HCT116 (cell line): ENCODE measurements around the gene EEPD1. TPM values are rescaled to one million over a fixed set of nuclear protein-coding genes. Genes with fewer than 3 reads are reported as not detected.

ENCODE experiments used
- ATAC-seq: fragments of 200-7000 bp; cut with Tn5 transposase; 2 replicates; pipeline ENCODE4 v1.9.1; 2020; ENCODE audit warnings: mild to moderate bottlenecking, moderate library complexity
- BruUV-seq: library from RNA; stranded (reverse); fragments of 400-500 nt; replicated peaks from 2 replicates; lab custom pipeline; 2021; lab: Mats Ljungman, UMichigan
- CTCF ChIA-PET: fragments of 300-600 bp; sonication (Branson Sonifier 250); formaldehyde crosslinking; loops from one replicate; lab custom pipeline; 2021; ENCODE audit warnings: antibody characterized with exemption; lab: Charles Lee
- POLR2A ChIA-PET: fragments of 300-600, 350-600 bp; sonication (Branson Sonifier 250); formaldehyde crosslinking; loops from one replicate; lab custom pipeline; 2021; ENCODE audit warnings: antibody characterized with exemption; lab: Charles Lee
- RAD21 ChIA-PET, 2 experiments: fragments of 300-600 bp; sonication (Branson Sonifier 250); formaldehyde crosslinking; loops; one replicate each; lab custom pipeline; 2023; ENCODE audit warnings: low total read pairs in 2 of 2; ENCODE audit not compliant: uncharacterized antibody in 2 of 2, unreplicated experiment in 2 of 2, low non-redundant PET in 1 of 2; lab: Charles Lee
- DNase-seq: peaks from one replicate; pipeline ENCODE4 v3.0.0-alpha.2; 2010; ENCODE audit warnings: low read depth, low spot score
- H2AFZ ChIP-seq: fragments of 200-600 bp; shearing (Covaris generic), sonication (generic); 2 replicates; pipeline ENCODE4 v1.6.1; 2017; ENCODE audit warnings: low read depth, mixed run types, mixed read lengths, antibody characterized with exemption, low read length; ENCODE audit not compliant: poor library complexity, severe bottlenecking
- H3K27ac ChIP-seq: 2 replicates; pipeline ENCODE4 v1.5.1; 2012; ENCODE audit warnings: low read depth, low read length
- H3K27me3 ChIP-seq: fragments of 200-600 bp; sonication (generic); 2 replicates; pipeline ENCODE4 v1.6.1; 2016; ENCODE audit warnings: mixed run types, low read length, mixed read lengths; ENCODE audit not compliant: insufficient read depth
- H3K36me3 ChIP-seq, 2 experiments: fragments of 200-500 bp in 1 of 2; fragments of 200-600 bp in 1 of 2; sonication (Bioruptor generic) in 1 of 2; sonication (generic) in 1 of 2; 2 replicates each; pipeline versions ENCODE4 v1.5.1 to v1.6.1; 2014 to 2016; ENCODE audit warnings: low read length in 2 of 2, inconsistent platforms in 1 of 2, mixed read lengths in 1 of 2, mixed run types in 1 of 2; ENCODE audit not compliant: insufficient read depth in 2 of 2, control insufficient read depth in 1 of 2
- H3K4me1 ChIP-seq, 2 experiments: fragments of 200-600 bp in 1 of 2; sonication (generic) in 1 of 2; 2 replicates each; pipeline versions ENCODE4 v1.5.1 to v1.6.1; 2012 to 2017; ENCODE audit warnings: low read length in 2 of 2, inconsistent platforms in 1 of 2, mild to moderate bottlenecking in 1 of 2, mixed read lengths in 1 of 2, mixed run types in 1 of 2, moderate library complexity in 1 of 2; ENCODE audit not compliant: insufficient read depth in 2 of 2, control insufficient read depth in 1 of 2
- H3K4me2 ChIP-seq: fragments of 200-600 bp; sonication (generic); 2 replicates; pipeline ENCODE4 v1.6.1; 2017; ENCODE audit warnings: mixed run types, low read length, mixed read lengths
- H3K4me3 ChIP-seq, 2 experiments: fragments of 200-600 bp in 1 of 2; sonication (generic) in 1 of 2; replicated peaks in 1 of 2; 2 replicates each; pipeline ENCODE4 v1.5.1; 2011 to 2016; ENCODE audit warnings: low read length in 2 of 2, control low read depth in 1 of 2, low read depth in 1 of 2, mild to moderate bottlenecking in 1 of 2, mixed read lengths in 1 of 2, mixed run types in 1 of 2
- H3K79me2 ChIP-seq: fragments of 200-600 bp; sonication (generic); 2 replicates; pipeline ENCODE4 v1.6.1; 2017; ENCODE audit warnings: mild to moderate bottlenecking, mixed run types, low read length, moderate library complexity, mixed read lengths; ENCODE audit not compliant: insufficient read depth
- H3K9ac ChIP-seq: fragments of 200-600 bp; sonication (generic); 2 replicates; pipeline ENCODE4 v1.6.1; 2016; ENCODE audit warnings: low read length, mixed read lengths
- H3K9me2 ChIP-seq: fragments of 200-600 bp; sonication (generic), shearing (Covaris generic); 2 replicates; pipeline ENCODE4 v1.6.1; 2017; ENCODE audit warnings: mixed run types, mild to moderate bottlenecking, moderate library complexity; ENCODE audit not compliant: insufficient read depth
- H3K9me3 ChIP-seq, 2 experiments: fragments of 200-500 bp in 1 of 2; fragments of 200-600 bp in 1 of 2; sonication (Bioruptor generic) in 1 of 2; sonication (generic) in 1 of 2; 2 replicates each; pipeline ENCODE4 v1.6.1; 2014 to 2017; ENCODE audit warnings: low read length in 2 of 2, mixed read lengths in 2 of 2, inconsistent platforms in 1 of 2, low read depth in 1 of 2, mild to moderate bottlenecking in 1 of 2, mixed run types in 1 of 2, moderate library complexity in 1 of 2; ENCODE audit not compliant: control insufficient read depth in 1 of 2, insufficient read depth in 1 of 2
- H4K20me1 ChIP-seq: fragments of 200-600 bp; sonication (generic), shearing (Covaris generic); 2 replicates; pipeline ENCODE4 v1.6.1; 2017; ENCODE audit warnings: mixed run types, mild to moderate bottlenecking, moderate library complexity; ENCODE audit not compliant: insufficient read depth
- CBX3 ChIP-seq: IDR thresholded peaks from 2 replicates; pipeline ENCODE4 v1.6.1; 2012; ENCODE audit warnings: low read depth
- ELF1 ChIP-seq: IDR thresholded peaks from 2 replicates; pipeline ENCODE4 v1.6.1; 2012; ENCODE audit warnings: low read depth, borderline replicate concordance
- EZH2 ChIP-seq: fragments of 200-600 bp; sonication (generic); IDR thresholded peaks from 2 replicates; pipeline ENCODE4 v1.6.1; 2017; ENCODE audit warnings: antibody characterized with exemption, mixed run types
- EZH2phosphoT487 ChIP-seq: fragments of 200-600 bp; IDR thresholded peaks from 2 replicates; pipeline ENCODE4 v1.6.1; 2018; ENCODE audit warnings: antibody characterized with exemption, borderline replicate concordance
- JUND ChIP-seq: IDR thresholded peaks from 2 replicates; pipeline ENCODE4 v1.6.1; 2012
- POLR2A ChIP-seq: IDR thresholded peaks from 2 replicates; pipeline ENCODE4 v1.7.0; 2011; ENCODE audit warnings: borderline replicate concordance; ENCODE audit not compliant: insufficient read depth, insufficient read length; ENCODE audit errors: extremely low read depth
- RAD21 ChIP-seq: IDR thresholded peaks from 2 replicates; pipeline ENCODE4 v1.6.1; 2012; ENCODE audit warnings: low read depth, mild to moderate bottlenecking
- SIN3A ChIP-seq: IDR thresholded peaks from 2 replicates; pipeline ENCODE4 v1.6.1; 2012; ENCODE audit warnings: low read depth
- TCF7L2 ChIP-seq: IDR thresholded peaks from 2 replicates; pipeline ENCODE4 v1.7.0; 2011; ENCODE audit warnings: borderline replicate concordance, inconsistent platforms; ENCODE audit not compliant: insufficient read depth, insufficient read length; ENCODE audit errors: extremely low read depth
- YY1 ChIP-seq: IDR thresholded peaks from 2 replicates; pipeline ENCODE4 v1.6.1; 2011; ENCODE audit warnings: low read length, low read depth, moderate library complexity, mild to moderate bottlenecking; ENCODE audit not compliant: insufficient replicate concordance; ENCODE audit errors: extremely low read depth
- ZFX ChIP-seq: fragments of 450-650 bp; IDR thresholded peaks from 2 replicates; pipeline ENCODE4 v1.6.1; 2017
- ZNF274 ChIP-seq: fragments of 200-500 bp; sonication (Bioruptor generic); IDR thresholded peaks from 2 replicates; pipeline ENCODE4 v1.6.1; 2014; ENCODE audit warnings: mild to moderate bottlenecking, low read depth, low read length, inconsistent platforms
- intact Hi-C: fragments of 100-400 bp; cut with micrococcal nuclease; formaldehyde crosslinking; loops from 2 replicates; pipeline ENCODE4 v1.10.0; 2022
- total RNA-seq: library from RNA; stranded (reverse); gene quantifications from one replicate; pipeline ENCODE4 v1.2.1, GENCODE V29; 2021; ENCODE audit not compliant: unreplicated experiment
- TF ChIP-seq, protein P1 (sequence below), 3 experiments: fragments of 200-600 bp in 1 of 3; sonication (generic) in 1 of 3; IDR thresholded peaks in 2 of 3; conservative IDR thresholded peaks in 1 of 3; 2 replicates each; pipeline ENCODE4 v1.5.1; 2012 to 2017; ENCODE audit warnings: low read depth in 2 of 3, low read length in 2 of 3, antibody characterized with exemption in 1 of 3, borderline replicate concordance in 1 of 3, control low read depth in 1 of 3, mild to moderate bottlenecking in 1 of 3, mixed read lengths in 1 of 3, mixed run types in 1 of 3, moderate library complexity in 1 of 3; ENCODE audit not compliant: insufficient read depth in 1 of 3

The EEPD1 gene
- total RNA-seq, 1 experiment from 2014 or later, result 4.2 TPM

DNA sequence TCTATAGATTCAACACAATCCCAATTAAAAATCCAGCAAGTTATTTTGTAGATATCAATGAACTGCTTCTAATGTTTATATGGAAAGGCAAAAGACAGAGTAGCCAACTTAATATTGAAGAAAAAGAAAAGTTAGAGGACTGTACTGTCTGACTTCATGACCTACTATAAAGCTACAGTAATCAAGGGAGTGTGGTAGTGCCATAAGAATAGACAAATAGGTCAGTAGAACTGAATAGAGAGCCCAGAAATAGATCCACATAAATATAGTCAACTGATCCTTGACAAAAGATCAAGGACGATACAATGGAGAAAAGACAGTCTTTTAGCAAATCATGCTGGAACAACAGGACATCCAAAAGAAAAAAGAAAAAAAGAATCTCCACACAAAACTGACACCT is 7.4 kb upstream of the EEPD1 start:
- intact Hi-C loops, result no loop called here
- TF ChIP-seq, protein P1, sequence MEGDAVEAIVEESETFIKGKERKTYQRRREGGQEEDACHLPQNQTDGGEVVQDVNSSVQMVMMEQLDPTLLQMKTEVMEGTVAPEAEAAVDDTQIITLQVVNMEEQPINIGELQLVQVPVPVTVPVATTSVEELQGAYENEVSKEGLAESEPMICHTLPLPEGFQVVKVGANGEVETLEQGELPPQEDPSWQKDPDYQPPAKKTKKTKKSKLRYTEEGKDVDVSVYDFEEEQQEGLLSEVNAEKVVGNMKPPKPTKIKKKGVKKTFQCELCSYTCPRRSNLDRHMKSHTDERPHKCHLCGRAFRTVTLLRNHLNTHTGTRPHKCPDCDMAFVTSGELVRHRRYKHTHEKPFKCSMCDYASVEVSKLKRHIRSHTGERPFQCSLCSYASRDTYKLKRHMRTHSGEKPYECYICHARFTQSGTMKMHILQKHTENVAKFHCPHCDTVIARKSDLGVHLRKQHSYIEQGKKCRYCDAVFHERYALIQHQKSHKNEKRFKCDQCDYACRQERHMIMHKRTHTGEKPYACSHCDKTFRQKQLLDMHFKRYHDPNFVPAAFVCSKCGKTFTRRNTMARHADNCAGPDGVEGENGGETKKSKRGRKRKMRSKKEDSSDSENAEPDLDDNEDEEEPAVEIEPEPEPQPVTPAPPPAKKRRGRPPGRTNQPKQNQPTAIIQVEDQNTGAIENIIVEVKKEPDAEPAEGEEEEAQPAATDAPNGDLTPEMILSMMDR (IDR thresholded peaks at IDR 0.05 in 2 of 3, conservative IDR thresholded peaks at IDR 0.05 in 1 of 3; ENCODE audit: borderline replicate concordance in 1 of 3, insufficient read depth in 1 of 3, low read depth in 2 of 3, low read length in 2 of 3), result no peak
- TF ChIP-seq EZH2, result no peak
- no peak for TF ChIP-seq TCF7L2
- no peak for TF ChIP-seq YY1
- no peak for TF ChIP-seq RAD21
- TF ChIP-seq EZH2phosphoT487, result no peak
- no peak for TF ChIP-seq ZNF274
- TF ChIP-seq CBX3, result no peak
- no peak for TF ChIP-seq JUND
- TF ChIP-seq ZFX, result no peak
- no peak for TF ChIP-seq POLR2A
- no peak for TF ChIP-seq SIN3A
- TF ChIP-seq ELF1, result no peak
- ChIA-PET POLR2A (no interaction called here), CTCF (no interaction called here), RAD21 (no interaction called here)
- no peak overlapping the region for H2AFZ ChIP-seq
- H4K20me1 ChIP-seq, result no peaks in the 10 kb centered on the region
- no peaks in the 10 kb centered on the region for H3K27me3 ChIP-seq
- H3K27ac ChIP-seq, result no peak overlapping the region
- no peaks in the 10 kb centered on the region for H3K9me3 ChIP-seq
- DNase-seq (no peak), ATAC-seq (no peak)
- no peaks in the 10 kb centered on the region for H3K79me2 ChIP-seq
- no TSS peak for BruUV-seq
- H3K9me2 ChIP-seq, result no peaks in the 10 kb centered on the region
- no peaks in the 10 kb centered on the region for H3K4me1 ChIP-seq
- H3K4me2 ChIP-seq, result no peak overlapping the region
- no peak overlapping the region for H3K9ac ChIP-seq
- no peak overlapping the region for H3K4me3 ChIP-seq
- H3K36me3 ChIP-seq, result no peaks in the 10 kb centered on the region
